ENCODE data around the gene KLK2. TPM values are rescaled to one million over a fixed set of nuclear protein-coding genes. Genes with fewer than 3 reads are reported as not detected.

The KLK2 gene
- total and polyA plus RNA-seq, 2 of the 8 experiments (the other 6 are each of a cell fraction or from before 2014, with no cell fraction given): 0.20 TPM; not detected in 1

- no peak overlapping the region; the same call in 1 of the 2 replicates for H2AFZ ChIP-seq (ENCODE audit: low read length)
- ChIA-PET POLR2A (ENCODE audit: partially characterized antibody) (interaction anchor here (0.8 to 2.8 kb wide), 8 partner anchors 9 to 62 kb away, joined by 3 to 13 read pairs (median 4); no protein-coding TSS in a partner anchor), CTCF (ENCODE audit: partially characterized antibody) (interaction anchor here (0.8 to 1.8 kb wide), 4 partner anchors 9 to 62 kb away, joined by 3 to 6 read pairs (median 3); no protein-coding TSS in a partner anchor)
- H3K4ac ChIP-seq (replicated peaks; ENCODE audit: insufficient read length, low read depth, low read length): no peak overlapping the region
- H3K23me2 ChIP-seq (ENCODE audit: low read depth, low read length): peaks cover 5% of the 10 kb centered on the region; the same call in 1 of the 2 replicates
- H4K20me1 ChIP-seq (replicated peaks in 1 of 2; ENCODE audit: control insufficient read depth in 1 of 2, insufficient read depth in 2 of 2, low read length in 2 of 2): no peaks in the 10 kb centered on the region
- H2BK5ac ChIP-seq (ENCODE audit: low read depth, low read length): no peak overlapping the region
- no peak overlapping the region for H2BK12ac ChIP-seq (ENCODE audit: low read depth, low read length)
- 75% methylated on average over 17 of the region's 17 CpGs; no CpG with 5 or more reads in 1 of the 2 experiments for WGBS, 2 experiments (ENCODE audit: extremely low coverage in 1 of 2, insufficient coverage in 1 of 2, insufficient read length in 1 of 2, insufficient replicate concordance in 2 of 2, low coverage in 1 of 2, low lambda C conversion rate in 2 of 2, missing lambda C conversion rate in 1 of 2)
- no peak overlapping the region for H2BK120ac ChIP-seq (replicated peaks; ENCODE audit: low read depth, low read length)
- no peak overlapping the region; a peak in 2 of 7 replicates for H3K9ac ChIP-seq (replicated peaks in 1 of 4; ENCODE audit: extremely low read depth in 1 of 4, low read depth in 3 of 4, low read length in 3 of 4)
- no peaks in the 10 kb centered on the region; a peak in 1 of 4 replicates for H3K9me3 ChIP-seq (ENCODE audit: insufficient read depth in 2 of 2, low read depth in 1 of 2, low read length in 1 of 2)
- TF ChIP-seq BCL11A (IDR thresholded peaks at IDR 0.05; ENCODE audit: low read depth in 2 of 2, low read length in 2 of 2): no peak
- H3K18ac ChIP-seq (ENCODE audit: extremely low read depth, low read length): no peak overlapping the region
- H3K14ac ChIP-seq (ENCODE audit: insufficient read length): no peak overlapping the region
- DNase-seq (ENCODE audit: low read depth in 1 of 2, low spot score in 2 of 2) (no peak), FAIRE-seq (no peak)
- no peak overlapping the region for H4K5ac ChIP-seq (ENCODE audit: insufficient read length, low read depth, low read length)
- no peaks in the 10 kb centered on the region for H3K36me3 ChIP-seq (ENCODE audit: control insufficient read depth in 2 of 4, insufficient read depth in 4 of 4, low read length in 3 of 4)
- no peak overlapping the region for H2BK20ac ChIP-seq (ENCODE audit: low read length)
- no peaks in the 10 kb centered on the region for H3K79me1 ChIP-seq (ENCODE audit: low read depth, low read length)
- H3K23ac ChIP-seq (ENCODE audit: insufficient read length): no peak overlapping the region
- H2BK15ac ChIP-seq (ENCODE audit: low read length): no peak overlapping the region
- H3K27ac ChIP-seq (ENCODE audit: low read depth, low read length): no peak overlapping the region
- H3K4me2 ChIP-seq (ENCODE audit: insufficient read depth in 1 of 2, low read depth in 2 of 2, low read length in 2 of 2): no peak overlapping the region
- H4K91ac ChIP-seq (replicated peaks; ENCODE audit: insufficient read length, low read length): peak overlapping the region; percentile 20
- H2AK5ac ChIP-seq (ENCODE audit: low read depth, low read length): no peak overlapping the region
- peaks cover 0 to 12% (median 3%) of the 10 kb centered on the region in 4 experiments; a peak in 6 of 7 replicates for H3K27me3 ChIP-seq (replicated peaks in 1 of 4; ENCODE audit: control insufficient read depth in 3 of 4, extremely low read depth in 1 of 4, insufficient read depth in 3 of 4, low read length in 3 of 4)
- H3K56ac ChIP-seq (replicated peaks; ENCODE audit: insufficient read length, low read depth, low read length): no peak overlapping the region
- H3K4me3 ChIP-seq (ENCODE audit: extremely low read depth in 1 of 4, insufficient read depth in 2 of 4, low read depth in 3 of 4, low read length in 4 of 4): no peak overlapping the region
- H4K8ac ChIP-seq (ENCODE audit: extremely low read depth, insufficient read depth, low read length): no peak overlapping the region
- no peaks in the 10 kb centered on the region for H3K79me2 ChIP-seq (ENCODE audit: control insufficient read depth in 1 of 2, insufficient read depth in 2 of 2, low read length in 2 of 2)
- H3K4me1 ChIP-seq (replicated peaks in 1 of 4; ENCODE audit: control insufficient read depth in 3 of 4, insufficient read depth in 4 of 4, low read length in 3 of 4): no peaks in the 10 kb centered on the region; a peak in 1 of 7 replicates
Observed at GRCh38 chr19:50830266-50831025, 42.8 kb upstream of the KLK2 start.
